Suppressor macrophage treated with lipopolysaccharide for 4 hours (primary cell): Measurements from ENCODE around the gene MAP3K10.

Source experiments
- DNase-seq: peaks from one replicate; pipeline ENCODE4 v3.0.0-alpha.2; 2020

Gene MAP3K10

GRCh38 chr19:40251991-40252390 lies 60.8 kb downstream of the MAP3K10 start:
- DNase-seq, result no peak

GRCh38 chr19:40252395-40252794 lies 61.2 kb downstream of the MAP3K10 start:
- DNase-seq, result no peak

DNA sequence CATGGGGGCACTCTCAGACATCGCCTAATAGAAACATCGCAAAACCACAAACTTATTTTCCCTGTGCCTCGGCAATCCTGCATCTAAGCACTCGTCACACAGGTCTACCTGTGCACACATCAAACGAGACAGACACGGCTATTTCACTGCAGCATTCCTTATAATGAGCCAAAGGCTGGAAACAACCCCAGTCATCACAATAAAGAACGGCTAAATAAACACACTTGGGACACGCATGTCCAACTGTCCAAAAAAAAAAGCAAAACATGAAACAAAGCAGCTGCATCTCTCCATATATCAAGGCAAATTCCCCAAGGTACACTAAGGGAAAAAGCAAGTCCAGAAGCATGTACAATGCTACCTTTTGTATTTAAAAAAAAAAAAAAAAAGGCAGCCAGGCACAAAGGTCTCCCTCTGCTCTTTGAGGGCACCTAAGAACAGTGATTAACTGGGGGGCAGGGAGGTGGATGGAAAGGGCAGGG lies 62.4 kb downstream of the MAP3K10 start:
- no peak for DNase-seq

GRCh38 chr19:40254714-40255418 lies 63.6 kb downstream of the MAP3K10 start:
- DNase-seq, result no peak

- DNase-seq, result no peak
Measured at GRCh38 chr19:40255619-40256166, 64.5 kb downstream of the MAP3K10 start.

DNA sequence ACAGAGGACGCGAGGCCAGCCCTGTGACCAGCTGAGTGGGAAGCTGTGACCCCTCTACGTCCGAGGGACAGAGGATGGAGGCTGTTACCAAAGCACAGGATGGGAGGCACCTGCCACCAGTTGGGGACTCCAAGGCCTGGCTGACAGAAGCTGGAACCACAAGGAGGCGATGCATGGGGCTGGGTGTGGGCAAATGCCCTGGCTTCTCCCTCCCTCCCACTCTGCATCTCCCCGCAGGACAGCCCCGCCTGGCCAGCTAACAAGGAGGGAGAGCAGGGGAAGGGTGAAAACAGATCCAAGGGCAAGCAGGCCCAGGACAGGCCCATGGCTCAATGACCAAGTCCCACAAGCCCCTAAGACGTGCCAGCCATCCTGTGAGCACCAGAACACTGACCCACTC lies 65.3 kb downstream of the MAP3K10 start:
- DNase-seq, result no peak

GRCh38 chr19:40257096-40257517 lies 65.9 kb downstream of the MAP3K10 start:
- DNase-seq, result no peak

DNA sequence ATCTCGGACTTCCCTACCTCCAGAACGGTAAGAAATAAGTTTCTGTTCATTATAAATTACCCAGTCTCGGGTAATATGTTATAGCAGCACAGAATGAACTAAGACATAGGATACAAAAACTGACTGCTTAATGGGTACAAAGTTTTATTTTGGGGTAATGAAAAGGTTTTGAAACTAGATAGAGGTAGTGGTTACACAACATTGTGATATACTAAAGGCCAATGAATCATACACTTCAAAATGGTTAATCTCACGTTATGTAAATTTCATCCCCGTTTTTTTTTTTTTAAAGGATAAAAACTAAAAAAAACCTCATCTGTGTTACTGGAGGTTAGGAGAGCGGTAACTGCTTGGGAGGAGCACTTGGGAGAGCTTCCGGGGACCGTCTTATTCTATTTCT lies 70.4 kb downstream of the MAP3K10 start:
- peak; percentile 14 for DNase-seq

DNA sequence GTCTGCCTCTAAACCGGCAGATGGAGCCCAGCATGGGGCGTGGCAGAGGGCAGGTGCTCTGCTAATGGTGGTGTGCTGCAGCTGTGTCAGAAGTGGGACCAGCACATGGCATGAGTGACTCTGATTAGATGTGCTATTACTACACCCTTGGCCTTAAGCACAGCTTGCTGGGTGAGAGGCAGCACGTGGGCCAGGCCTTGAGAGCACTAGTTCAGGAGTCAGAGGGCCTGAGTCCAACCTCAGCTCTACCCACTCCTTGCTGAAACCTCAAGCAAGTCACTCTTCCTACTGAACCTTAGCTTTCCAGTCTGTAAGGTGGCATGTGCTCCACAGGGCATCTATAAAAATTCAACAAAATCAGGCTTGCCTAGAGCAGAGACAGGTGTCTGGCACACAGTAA lies 71.2 kb downstream of the MAP3K10 start:
- DNase-seq, result no peak

DNA sequence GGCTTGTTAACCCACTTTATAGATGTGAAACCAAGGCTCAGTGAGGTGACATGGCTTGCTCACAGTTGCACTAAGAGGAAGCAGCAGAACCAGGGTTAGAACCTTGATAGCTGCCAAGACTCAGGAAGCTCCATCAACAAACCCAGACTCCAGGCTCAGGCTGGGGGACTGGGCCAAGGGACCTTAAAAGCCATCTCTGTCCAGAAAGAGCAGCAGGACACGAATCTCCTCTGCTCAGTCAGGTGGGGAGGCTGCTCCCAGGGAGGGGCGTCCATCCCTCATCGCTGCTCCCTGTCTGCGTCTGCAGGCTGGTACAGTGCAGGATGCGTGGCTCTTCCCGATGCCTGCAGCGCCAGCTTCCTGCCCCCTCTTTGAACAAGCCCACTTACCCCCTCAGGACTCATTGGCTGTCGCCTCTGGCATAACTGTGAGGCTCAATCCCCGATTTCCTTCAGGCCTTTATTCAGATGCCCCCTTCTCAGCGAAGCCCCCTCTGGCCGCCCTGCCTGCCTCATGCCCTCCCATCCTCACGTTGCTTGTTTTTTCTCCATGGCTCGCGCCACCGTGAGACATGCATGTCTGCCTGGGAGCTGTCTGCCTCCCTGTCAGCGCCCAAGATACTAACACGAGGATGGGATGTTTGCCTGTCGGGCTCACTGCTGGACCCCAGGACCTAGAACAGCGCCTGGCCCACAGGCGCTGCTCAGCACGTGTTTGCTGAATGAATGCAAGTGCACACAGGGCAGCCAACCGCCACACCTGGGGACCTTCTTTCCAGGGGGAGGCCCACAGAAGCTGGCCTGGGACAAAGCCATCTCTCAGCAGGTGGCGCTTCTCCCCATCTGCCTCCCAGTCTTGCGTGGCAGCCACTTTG lies 72.5 kb downstream of the MAP3K10 start:
- no peak for DNase-seq

DNA sequence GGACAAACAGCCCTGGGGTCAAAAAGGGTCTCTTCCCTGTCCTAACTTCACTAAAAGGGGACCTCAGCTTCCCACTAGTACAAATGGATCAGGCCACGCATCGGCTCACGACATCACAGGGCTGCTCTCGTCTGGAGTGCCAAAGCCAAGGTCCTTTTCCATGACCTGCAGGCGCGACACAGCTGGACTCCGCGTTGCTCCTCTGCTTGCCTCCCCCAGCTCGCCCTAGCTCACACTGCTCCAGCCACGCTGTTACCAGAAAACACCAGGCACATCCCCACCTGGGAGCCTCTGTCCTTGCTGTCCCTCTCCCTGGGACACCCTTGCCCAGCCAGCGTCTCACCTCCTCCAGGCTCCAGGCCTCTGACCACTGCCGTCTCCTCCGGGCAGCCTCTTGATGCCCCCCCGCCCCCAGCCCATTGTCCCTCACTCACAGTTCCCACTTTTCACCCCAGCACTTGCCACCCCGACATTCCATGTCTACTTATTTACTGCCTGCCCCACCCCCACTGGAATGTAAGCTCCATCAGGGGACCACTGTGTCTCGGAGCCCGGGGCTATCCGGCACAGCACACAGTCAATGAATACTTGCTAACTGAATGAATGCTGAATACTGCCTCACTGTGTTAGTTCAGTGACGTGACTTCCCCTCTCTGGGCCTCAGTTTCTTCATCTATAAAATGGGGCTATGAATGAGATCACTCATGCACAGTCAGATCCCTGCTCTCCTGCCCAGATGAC lies 73.3 kb downstream of the MAP3K10 start:
- DNase-seq, result no peak
